ENCODE data around the gene SRSF8.
"Not testable (repeated sequence)": the region's sequence is repeated elsewhere in the genome, so short reads cannot be mapped to it uniquely, and the experiment has no call there.

SRSF8 gene

GRCh38 chr11:95066716-95067038 is at the start of gene SRSF8:
TSS of gene SRSF8 (plus strand) at chr11:95066919. CDS start at chr11:95067227, 308 bp downstream.
- DNase-seq (ENCODE audit: low read depth in 4 of 4, low spot score in 1 of 4) = no peak

- DNase-seq (ENCODE audit: low read depth in 4 of 4, low spot score in 1 of 4) = not testable (repeated sequence)
These were observed 45.3 kb upstream of the SRSF8 start for GRCh38 chr11:95021468-95021867.

GRCh38 chr11:95024958-95025357 is 41.8 kb upstream of the SRSF8 start, which contains the start of gene KDM4E:
TSS of gene KDM4E (plus strand) at chr11:95025258. CDS start at chr11:95025558, 300 bp downstream.
- DNase-seq (ENCODE audit: low read depth in 4 of 4, low spot score in 1 of 4) = no peak

GRCh38 chr11:95025594-95025993 is 41.1 kb upstream of the SRSF8 start:
- not testable (repeated sequence) for DNase-seq (ENCODE audit: low read depth in 4 of 4, low spot score in 1 of 4)

- DNase-seq (ENCODE audit: low read depth in 4 of 4, low spot score in 1 of 4) = no peak
These were observed 38.4 kb upstream of the SRSF8 start for GRCh38 chr11:95028357-95028756.

GRCh38 chr11:95033051-95033450 is 33.7 kb upstream of the SRSF8 start:
- DNase-seq (ENCODE audit: low read depth in 4 of 4, low spot score in 1 of 4) = no peak

GRCh38 chr11:95035316-95035715 is 31.4 kb upstream of the SRSF8 start:
- no peak for DNase-seq (ENCODE audit: low read depth in 4 of 4, low spot score in 1 of 4)

- DNase-seq (ENCODE audit: low read depth in 4 of 4, low spot score in 1 of 4) = not testable (repeated sequence)
These were observed 29.2 kb upstream of the SRSF8 start for GRCh38 chr11:95037356-95038035.

GRCh38 chr11:95042239-95042638 is 24.5 kb upstream of the SRSF8 start:
- DNase-seq (ENCODE audit: low read depth in 4 of 4, low spot score in 1 of 4) = no peak

- no peak for DNase-seq (ENCODE audit: low read depth in 4 of 4, low spot score in 1 of 4)
These were observed 23.8 kb upstream of the SRSF8 start for GRCh38 chr11:95042906-95043305.

GRCh38 chr11:95044010-95044409 is 22.7 kb upstream of the SRSF8 start:
- no peak for DNase-seq (ENCODE audit: low read depth in 4 of 4, low spot score in 1 of 4)

- DNase-seq (ENCODE audit: low read depth in 4 of 4, low spot score in 1 of 4) = no peak
These were observed 20.9 kb upstream of the SRSF8 start for GRCh38 chr11:95045812-95046211.

GRCh38 chr11:95049122-95049521 is 17.6 kb upstream of the SRSF8 start, which contains the start of gene KDM4F:
TSS of gene KDM4F (plus strand) at chr11:95049422.
- DNase-seq (ENCODE audit: low read depth in 4 of 4, low spot score in 1 of 4) = not testable (repeated sequence)

GRCh38 chr11:95050595-95051202 is 16.0 kb upstream of the SRSF8 start:
- no peak for DNase-seq (ENCODE audit: low read depth in 4 of 4, low spot score in 1 of 4)

- DNase-seq (ENCODE audit: low read depth in 4 of 4, low spot score in 1 of 4) = no peak
These were observed 12.4 kb upstream of the SRSF8 start for GRCh38 chr11:95054356-95054755.

GRCh38 chr11:95055283-95055897 is 11.3 kb upstream of the SRSF8 start:
- DNase-seq (ENCODE audit: low read depth in 4 of 4, low spot score in 1 of 4) = no peak

GRCh38 chr11:95057959-95058358 is 8.8 kb upstream of the SRSF8 start:
- DNase-seq (ENCODE audit: low read depth in 4 of 4, low spot score in 1 of 4) = no peak

- no peak for DNase-seq (ENCODE audit: low read depth in 4 of 4, low spot score in 1 of 4)
These were observed 8.1 kb upstream of the SRSF8 start for GRCh38 chr11:95058621-95059020.

GRCh38 chr11:95059046-95059445 is 7.7 kb upstream of the SRSF8 start:
- DNase-seq (ENCODE audit: low read depth in 4 of 4, low spot score in 1 of 4) = no peak

- DNase-seq (ENCODE audit: low read depth in 4 of 4, low spot score in 1 of 4) = no peak
These were observed 1.4 kb upstream of the SRSF8 start for GRCh38 chr11:95065336-95065735.

- DNase-seq (ENCODE audit: low read depth in 4 of 4, low spot score in 1 of 4) = peak; percentile 45 to 70 (median 58)
These were observed 521 bp downstream of the SRSF8 start for GRCh38 chr11:95067039-95067840.

GRCh38 chr11:95067841-95068219 is 1.1 kb downstream of the SRSF8 start:
- no peak for DNase-seq (ENCODE audit: low read depth in 4 of 4, low spot score in 1 of 4)
